22Rv1 (cell line): Measurements from ENCODE around the gene MAN2A1.

Source experiments
- ZFX ChIP-seq: fragments of 450-650 bp; IDR thresholded peaks from 2 replicates; pipeline ENCODE4 v1.6.1; 2017; ENCODE audit warnings: antibody characterized with exemption, borderline replicate concordance
- TF ChIP-seq, protein P1 (sequence below): fragments of 450-650 bp; IDR thresholded peaks from 2 replicates; pipeline ENCODE4 v1.5.1; 2017; ENCODE audit warnings: mild to moderate bottlenecking

GRCh38 chr5:109701792-109702191, 12.1 kb downstream of the MAN2A1 start:
- TF ChIP-seq, protein P1, sequence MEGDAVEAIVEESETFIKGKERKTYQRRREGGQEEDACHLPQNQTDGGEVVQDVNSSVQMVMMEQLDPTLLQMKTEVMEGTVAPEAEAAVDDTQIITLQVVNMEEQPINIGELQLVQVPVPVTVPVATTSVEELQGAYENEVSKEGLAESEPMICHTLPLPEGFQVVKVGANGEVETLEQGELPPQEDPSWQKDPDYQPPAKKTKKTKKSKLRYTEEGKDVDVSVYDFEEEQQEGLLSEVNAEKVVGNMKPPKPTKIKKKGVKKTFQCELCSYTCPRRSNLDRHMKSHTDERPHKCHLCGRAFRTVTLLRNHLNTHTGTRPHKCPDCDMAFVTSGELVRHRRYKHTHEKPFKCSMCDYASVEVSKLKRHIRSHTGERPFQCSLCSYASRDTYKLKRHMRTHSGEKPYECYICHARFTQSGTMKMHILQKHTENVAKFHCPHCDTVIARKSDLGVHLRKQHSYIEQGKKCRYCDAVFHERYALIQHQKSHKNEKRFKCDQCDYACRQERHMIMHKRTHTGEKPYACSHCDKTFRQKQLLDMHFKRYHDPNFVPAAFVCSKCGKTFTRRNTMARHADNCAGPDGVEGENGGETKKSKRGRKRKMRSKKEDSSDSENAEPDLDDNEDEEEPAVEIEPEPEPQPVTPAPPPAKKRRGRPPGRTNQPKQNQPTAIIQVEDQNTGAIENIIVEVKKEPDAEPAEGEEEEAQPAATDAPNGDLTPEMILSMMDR, result no peak
- TF ChIP-seq ZFX, result no peak
